Fibroblast of lung (primary cell): Measurements from ENCODE around the gene LARP1.

Source experiments
- EZH2 ChIP-seq: IDR thresholded peaks from 2 replicates; pipeline ENCODE4 v1.5.1; 2012; ENCODE audit warnings: low read length, control low read depth, mild to moderate bottlenecking; ENCODE audit errors: missing control alignments
- TF ChIP-seq, protein P1 (sequence below), 2 donors: IDR thresholded peaks in 1 of 2; conservative IDR thresholded peaks in 1 of 2; 1 replicate in 1 of 2; 2 replicates in 1 of 2; pipeline ENCODE4 v1.5.1; 2011 to 2012; ENCODE audit warnings: low read length in 2 of 2, control low read depth in 1 of 2, inconsistent platforms in 1 of 2, low read depth in 1 of 2, mild to moderate bottlenecking in 1 of 2

DNA sequence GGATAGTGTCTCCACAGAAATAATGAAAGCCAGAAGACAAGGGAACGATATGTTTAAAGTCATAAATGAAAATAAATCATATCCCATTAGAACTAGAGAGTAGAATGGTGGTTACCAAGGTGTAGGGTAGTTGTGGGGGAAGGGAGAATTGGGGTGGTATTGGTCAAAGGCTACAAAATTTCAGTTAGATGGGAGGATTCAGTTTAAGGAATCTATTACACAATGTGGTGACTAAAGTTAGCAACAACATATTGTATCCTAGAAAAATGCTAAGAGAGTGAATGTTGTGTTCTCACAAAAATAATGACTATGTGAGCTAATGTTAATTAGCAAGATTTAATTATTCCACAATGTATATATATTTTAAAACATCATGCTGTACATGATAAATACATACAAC lies 27.8 kb upstream of the LARP1 start:
- TF ChIP-seq, protein P1, sequence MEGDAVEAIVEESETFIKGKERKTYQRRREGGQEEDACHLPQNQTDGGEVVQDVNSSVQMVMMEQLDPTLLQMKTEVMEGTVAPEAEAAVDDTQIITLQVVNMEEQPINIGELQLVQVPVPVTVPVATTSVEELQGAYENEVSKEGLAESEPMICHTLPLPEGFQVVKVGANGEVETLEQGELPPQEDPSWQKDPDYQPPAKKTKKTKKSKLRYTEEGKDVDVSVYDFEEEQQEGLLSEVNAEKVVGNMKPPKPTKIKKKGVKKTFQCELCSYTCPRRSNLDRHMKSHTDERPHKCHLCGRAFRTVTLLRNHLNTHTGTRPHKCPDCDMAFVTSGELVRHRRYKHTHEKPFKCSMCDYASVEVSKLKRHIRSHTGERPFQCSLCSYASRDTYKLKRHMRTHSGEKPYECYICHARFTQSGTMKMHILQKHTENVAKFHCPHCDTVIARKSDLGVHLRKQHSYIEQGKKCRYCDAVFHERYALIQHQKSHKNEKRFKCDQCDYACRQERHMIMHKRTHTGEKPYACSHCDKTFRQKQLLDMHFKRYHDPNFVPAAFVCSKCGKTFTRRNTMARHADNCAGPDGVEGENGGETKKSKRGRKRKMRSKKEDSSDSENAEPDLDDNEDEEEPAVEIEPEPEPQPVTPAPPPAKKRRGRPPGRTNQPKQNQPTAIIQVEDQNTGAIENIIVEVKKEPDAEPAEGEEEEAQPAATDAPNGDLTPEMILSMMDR (conservative IDR thresholded peaks at IDR 0.05 in 1 of 2, IDR thresholded peaks at IDR 0.05 in 1 of 2; ENCODE audit: low read depth in 1 of 2, low read length in 2 of 2): no peak
- TF ChIP-seq EZH2: no peak
